ENCODE measurements around the gene TAF1D. TPM values are rescaled to one million over a fixed set of nuclear protein-coding genes. Genes with fewer than 3 reads are reported as not detected.

TAF1D gene
- total and polyA plus RNA-seq, 12 donors: 20.8 to 262 (median 59.5) TPM

DNA sequence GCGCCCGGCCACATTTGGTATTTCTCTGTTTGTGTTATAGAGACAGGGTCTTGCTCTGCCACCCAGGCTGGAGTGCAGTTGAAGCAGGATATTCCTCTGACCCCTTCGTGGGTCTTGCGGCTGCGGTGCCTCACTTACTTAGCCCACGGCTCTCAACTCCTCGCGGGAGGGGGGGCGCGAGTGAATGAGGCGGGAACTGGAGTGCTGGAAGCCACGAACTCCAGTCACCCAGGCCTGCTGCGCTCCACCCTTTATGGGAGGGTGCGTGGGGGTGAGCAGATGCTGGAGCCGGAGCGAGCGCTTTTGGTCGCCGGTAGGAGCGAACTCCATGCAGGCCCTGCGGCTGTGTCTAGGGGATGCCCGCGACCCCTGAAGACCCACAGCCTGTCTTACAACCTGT lies 2.0 kb upstream of the TAF1D start:
- Histone ChIP-seq H3K9me3 (replicated peaks in 1 of 3) (no peaks in the 10 kb centered on the region), H3K4me1 (replicated peaks in 1 of 2) (peaks cover 9 to 32% of the 10 kb centered on the region in 2 donors), H3K27ac (no peak overlapping the region), H3K4me3 (no peak overlapping the region), H3K36me3 (replicated peaks in 1 of 2) (peaks cover 0 to 10% of the 10 kb centered on the region in 2 donors), H3K27me3 (no peaks in the 10 kb centered on the region)
- no peak for DNase-seq
- TF ChIP-seq, protein P1, sequence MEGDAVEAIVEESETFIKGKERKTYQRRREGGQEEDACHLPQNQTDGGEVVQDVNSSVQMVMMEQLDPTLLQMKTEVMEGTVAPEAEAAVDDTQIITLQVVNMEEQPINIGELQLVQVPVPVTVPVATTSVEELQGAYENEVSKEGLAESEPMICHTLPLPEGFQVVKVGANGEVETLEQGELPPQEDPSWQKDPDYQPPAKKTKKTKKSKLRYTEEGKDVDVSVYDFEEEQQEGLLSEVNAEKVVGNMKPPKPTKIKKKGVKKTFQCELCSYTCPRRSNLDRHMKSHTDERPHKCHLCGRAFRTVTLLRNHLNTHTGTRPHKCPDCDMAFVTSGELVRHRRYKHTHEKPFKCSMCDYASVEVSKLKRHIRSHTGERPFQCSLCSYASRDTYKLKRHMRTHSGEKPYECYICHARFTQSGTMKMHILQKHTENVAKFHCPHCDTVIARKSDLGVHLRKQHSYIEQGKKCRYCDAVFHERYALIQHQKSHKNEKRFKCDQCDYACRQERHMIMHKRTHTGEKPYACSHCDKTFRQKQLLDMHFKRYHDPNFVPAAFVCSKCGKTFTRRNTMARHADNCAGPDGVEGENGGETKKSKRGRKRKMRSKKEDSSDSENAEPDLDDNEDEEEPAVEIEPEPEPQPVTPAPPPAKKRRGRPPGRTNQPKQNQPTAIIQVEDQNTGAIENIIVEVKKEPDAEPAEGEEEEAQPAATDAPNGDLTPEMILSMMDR (IDR thresholded peaks at IDR 0.05): no peak
- no peak for TF ChIP-seq POLR2A (IDR thresholded peaks at IDR 0.05)
- intact Hi-C loops (cut with DNase I): loop anchor here in 1 of 2 donors (5.0 kb wide), 1 partner anchor 39 kb away; the partner anchor contains the start of gene MED17
- 90 to 94% (median 93%) methylated on average over 20 to 23 of the region's 23 CpGs for WGBS, 4 donors

DNA sequence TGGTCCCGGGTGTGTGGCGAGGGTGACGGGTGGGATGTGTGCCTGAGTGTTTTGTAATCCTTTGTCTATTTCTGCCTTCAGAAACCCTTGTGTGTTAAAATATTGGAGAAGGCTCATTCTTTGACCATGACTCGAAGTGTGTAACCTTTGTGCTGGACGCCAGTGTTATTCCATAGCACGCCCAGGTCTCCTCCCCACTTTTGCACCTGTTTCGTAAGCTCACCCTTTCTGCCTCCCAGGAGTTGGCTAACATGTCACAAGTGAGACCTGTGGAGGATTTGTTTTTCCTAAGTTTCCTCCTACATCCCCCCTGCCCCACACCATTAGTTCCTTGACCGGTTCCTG lies 559 bp upstream of the TAF1D start:
- H3K36me3 ChIP-seq (replicated peaks in 1 of 2): peaks cover 0 to 24% of the 10 kb centered on the region in 2 donors
- 1 to 2% (median 1%) methylated on average over 8 of the region's 8 CpGs for WGBS, 4 donors
- peak overlapping the region; percentile 87 to 96 (median 92) for H3K27ac ChIP-seq
- intact Hi-C loops (cut with DNase I): loop anchor here in 1 of 2 donors (5.0 kb wide), 1 partner anchor 40 kb away; the partner anchor contains the start of gene MED17
- peak in 1 of 2 donors; percentile 6 for TF ChIP-seq POLR2A (IDR thresholded peaks at IDR 0.05)
- TF ChIP-seq, protein P1 (IDR thresholded peaks at IDR 0.05): no peak
- H3K9me3 ChIP-seq (replicated peaks in 1 of 3): no peaks in the 10 kb centered on the region
- peak; percentile 49 to 88 (median 78) for DNase-seq
- no peaks in the 10 kb centered on the region for H3K27me3 ChIP-seq
- peaks cover 9 to 46% of the 10 kb centered on the region in 2 donors for H3K4me1 ChIP-seq (replicated peaks in 1 of 2)
- H3K4me3 ChIP-seq: peak overlapping the region; percentile 19 to 69 (median 60)

DNA sequence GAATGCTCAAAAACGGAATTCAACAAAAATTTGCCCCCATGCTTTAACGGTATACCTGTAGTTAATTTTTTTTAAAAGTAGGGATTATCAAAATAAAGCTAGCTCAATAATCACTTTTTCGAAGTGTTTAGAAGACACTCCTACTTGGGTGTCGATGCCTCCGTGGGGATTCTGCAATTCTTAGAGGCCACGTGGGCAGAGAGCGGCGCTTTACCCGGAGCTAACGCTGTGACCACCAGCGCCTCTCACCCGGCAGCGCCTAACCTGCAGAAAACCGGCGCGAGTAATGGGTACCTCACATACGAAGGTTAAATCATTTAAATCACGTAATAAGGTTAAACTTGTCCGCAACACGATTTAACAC lies 583 bp downstream of the TAF1D start:
- intact Hi-C loops (cut with DNase I): loop anchor here in 1 of 2 donors (5.0 kb wide), 1 partner anchor 42 kb away; the partner anchor contains the start of gene MED17
- H3K4me1 ChIP-seq (replicated peaks in 1 of 2): peaks cover 9 to 54% of the 10 kb centered on the region in 2 donors
- TF ChIP-seq, protein P1 (IDR thresholded peaks at IDR 0.05): no peak
- TF ChIP-seq POLR2A (IDR thresholded peaks at IDR 0.05): no peak
- no peaks in the 10 kb centered on the region for H3K9me3 ChIP-seq (replicated peaks in 1 of 3)
- peaks cover 0 to 35% of the 10 kb centered on the region in 2 donors for H3K36me3 ChIP-seq (replicated peaks in 1 of 2)
- H3K27ac ChIP-seq: peak overlapping the region; percentile 87 to 96 (median 92)
- 0 to 1% (median 0%) methylated on average over 14 to 20 of the region's 20 CpGs for WGBS, 4 donors
- H3K4me3 ChIP-seq: peak overlapping the region in 3 of 4 donors; percentile 51 to 69 (median 69)
- no peaks in the 10 kb centered on the region for H3K27me3 ChIP-seq
- peak; percentile 51 to 84 (median 72) for DNase-seq

DNA sequence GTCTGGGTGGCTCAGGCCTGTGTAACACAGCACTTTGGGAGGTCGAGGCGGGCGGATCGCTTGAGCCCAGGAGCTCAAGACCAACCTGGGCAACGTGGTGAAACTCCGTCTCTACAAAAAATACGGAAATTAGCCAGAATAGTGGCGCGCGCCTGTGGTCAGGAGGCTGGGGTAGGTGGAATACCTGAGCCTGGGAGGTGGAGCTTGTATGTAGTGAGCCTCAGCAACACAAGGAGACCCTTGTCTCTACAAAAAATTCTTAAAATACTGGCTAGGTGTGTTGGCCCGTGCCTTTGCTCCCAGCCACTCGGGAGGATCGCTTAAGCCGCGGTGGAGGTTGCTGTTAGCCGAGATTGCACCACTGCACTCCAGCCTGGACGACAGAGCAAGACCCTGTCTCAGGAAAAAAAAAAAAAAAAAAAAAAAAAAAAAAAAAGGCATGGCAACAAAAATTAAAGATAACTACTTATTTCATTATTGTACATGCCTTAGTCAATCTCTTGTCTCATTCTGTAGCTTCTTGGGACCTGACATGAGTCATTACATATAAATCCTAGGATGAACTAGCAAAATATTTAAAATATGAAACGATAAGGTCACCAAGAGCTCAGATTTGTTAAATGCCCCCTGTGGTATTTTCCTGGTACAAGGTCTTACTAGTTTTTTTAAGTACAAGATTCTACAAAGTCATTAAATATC lies 1.1 kb downstream of the TAF1D start:
- WGBS, 4 donors: 19 to 25% (median 24%) methylated on average over 18 of the region's 18 CpGs

More for the DNA sequence above, 1.1 kb downstream of the TAF1D start:
- intact Hi-C loops (cut with DNase I): loop anchor here in 1 of 2 donors (5.0 kb wide), 1 partner anchor 42 kb away; the partner anchor contains the start of gene MED17
- peaks cover 0 to 41% of the 10 kb centered on the region in 2 donors for H3K36me3 ChIP-seq (replicated peaks in 1 of 2)
- H3K4me1 ChIP-seq (replicated peaks in 1 of 2): peaks cover 9 to 54% of the 10 kb centered on the region in 2 donors
- TF ChIP-seq, protein P1 (IDR thresholded peaks at IDR 0.05): no peak
- TF ChIP-seq POLR2A (IDR thresholded peaks at IDR 0.05): no peak
- H3K9me3 ChIP-seq (replicated peaks in 1 of 3): no peaks in the 10 kb centered on the region
- peak overlapping the region in 2 of 4 donors; percentile 51 to 69 for H3K4me3 ChIP-seq
- peak in 1 of 7 donors; percentile 20 for DNase-seq
- H3K27ac ChIP-seq: peak overlapping the region in 3 of 5 donors; percentile 90 to 96 (median 92)
- no peaks in the 10 kb centered on the region for H3K27me3 ChIP-seq

Measured in adrenal gland (tissue), 12 donors.